Testis (tissue), 2 donors: ENCODE results near the gene TDRD10.

ENCODE experiments used
- CTCF ChIP-seq, 3 experiments: fragments of 450-650 bp in 2 of 3; fragments of 200-600 bp in 1 of 3; sonication (generic) in 1 of 3; IDR thresholded peaks; one replicate each; pipeline ENCODE4 v1.5.1; 2016 to 2019; ENCODE audit warnings: antibody characterized with exemption in 3 of 3, mild to moderate bottlenecking in 2 of 3, moderate library complexity in 1 of 3
- POLR2A ChIP-seq: fragments of 450-650 bp; IDR thresholded peaks from one replicate; pipeline ENCODE4 v1.6.1; 2017; ENCODE audit warnings: antibody characterized with exemption, mild to moderate bottlenecking, moderate library complexity

GRCh38 chr1:154453574-154454352 is 48.3 kb upstream of the TDRD10 start:
- TF ChIP-seq CTCF (IDR thresholded peaks at IDR 0.05) (no peak), POLR2A (no peak)
